ENCODE measurements around the gene GAB2.
A peak's percentile ranks its signal among the peaks of the same experiment; 100 is the strongest.
"Not testable (repeated sequence)": the region's sequence is repeated elsewhere in the genome, so short reads cannot be mapped to it uniquely, and the experiment has no call there.

GAB2 gene

GRCh38 chr11:78224906-78225420, 192.7 kb downstream of the GAB2 start:
- Histone ChIP-seq H3K4me3 (no peak overlapping the region), H3K27ac (no peak overlapping the region)
- peak; percentile 64 for DNase-seq (ENCODE audit: low spot score)
- TF ChIP-seq, protein P1, sequence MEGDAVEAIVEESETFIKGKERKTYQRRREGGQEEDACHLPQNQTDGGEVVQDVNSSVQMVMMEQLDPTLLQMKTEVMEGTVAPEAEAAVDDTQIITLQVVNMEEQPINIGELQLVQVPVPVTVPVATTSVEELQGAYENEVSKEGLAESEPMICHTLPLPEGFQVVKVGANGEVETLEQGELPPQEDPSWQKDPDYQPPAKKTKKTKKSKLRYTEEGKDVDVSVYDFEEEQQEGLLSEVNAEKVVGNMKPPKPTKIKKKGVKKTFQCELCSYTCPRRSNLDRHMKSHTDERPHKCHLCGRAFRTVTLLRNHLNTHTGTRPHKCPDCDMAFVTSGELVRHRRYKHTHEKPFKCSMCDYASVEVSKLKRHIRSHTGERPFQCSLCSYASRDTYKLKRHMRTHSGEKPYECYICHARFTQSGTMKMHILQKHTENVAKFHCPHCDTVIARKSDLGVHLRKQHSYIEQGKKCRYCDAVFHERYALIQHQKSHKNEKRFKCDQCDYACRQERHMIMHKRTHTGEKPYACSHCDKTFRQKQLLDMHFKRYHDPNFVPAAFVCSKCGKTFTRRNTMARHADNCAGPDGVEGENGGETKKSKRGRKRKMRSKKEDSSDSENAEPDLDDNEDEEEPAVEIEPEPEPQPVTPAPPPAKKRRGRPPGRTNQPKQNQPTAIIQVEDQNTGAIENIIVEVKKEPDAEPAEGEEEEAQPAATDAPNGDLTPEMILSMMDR (IDR thresholded peaks at IDR 0.05), result no peak

- peak; percentile 31 for DNase-seq (ENCODE audit: low spot score)
- TF ChIP-seq, protein P1 (IDR thresholded peaks at IDR 0.05), result no peak
- H3K4me3 ChIP-seq, result no peak overlapping the region
- H3K27ac ChIP-seq, result no peak overlapping the region
Observed at GRCh38 chr11:78224506-78224905, 193.1 kb downstream of the GAB2 start.

- TF ChIP-seq, protein P1 (IDR thresholded peaks at IDR 0.05), result no peak
- no peak overlapping the region for H3K27ac ChIP-seq
- peak; percentile 17 for DNase-seq (ENCODE audit: low spot score)
- H3K4me3 ChIP-seq, result no peak overlapping the region
Observed at GRCh38 chr11:78223320-78223954, 194.2 kb downstream of the GAB2 start.

DNA sequence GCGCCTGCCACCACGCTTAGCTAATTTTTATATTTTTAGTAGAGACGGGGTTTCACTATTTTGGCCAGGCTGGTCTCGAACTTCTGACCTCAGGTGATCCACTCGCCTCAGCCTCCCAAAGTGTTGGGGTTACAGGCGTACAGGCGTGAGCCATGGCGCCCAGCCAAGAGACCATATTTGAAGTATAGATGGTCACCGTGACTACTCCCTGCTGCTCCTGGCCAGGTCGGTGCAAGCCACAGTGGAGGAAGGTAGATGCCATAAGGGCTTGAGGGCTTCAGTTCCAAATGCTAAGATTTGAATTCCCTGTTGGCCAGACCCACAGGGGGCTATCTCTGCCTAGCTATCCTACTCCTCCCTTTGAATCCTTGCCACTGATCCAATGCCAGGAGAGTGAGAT, 194.9 kb downstream of the GAB2 start:
- not testable (repeated sequence) for H3K27ac ChIP-seq, H3K4me3 ChIP-seq
- peak; percentile 50 for DNase-seq (ENCODE audit: low spot score)

GRCh38 chr11:78221396-78222315, 196.0 kb downstream of the GAB2 start:
- peak; percentile 57 for DNase-seq (ENCODE audit: low spot score)

GRCh38 chr11:78220218-78221157, 197.1 kb downstream of the GAB2 start:
- Histone ChIP-seq H3K4me3 (no peak overlapping the region), H3K27ac (no peak overlapping the region)
- peak; percentile 41 for DNase-seq (ENCODE audit: low spot score)
- TF ChIP-seq, protein P1 (IDR thresholded peaks at IDR 0.05), result no peak

More at GRCh38 chr11:78221396-78222315, 196.0 kb downstream of the GAB2 start:
- Histone ChIP-seq H3K27ac (peak overlapping the region in 1 of 2 donors; percentile 13), H3K4me3 (no peak overlapping the region)
- TF ChIP-seq, protein P1 (IDR thresholded peaks at IDR 0.05), result no peak

All from coronary artery (tissue), 2 donors.